ENCODE data around the gene DUSP3. TPM values are rescaled to one million over a fixed set of nuclear protein-coding genes. Genes with fewer than 3 reads are reported as not detected.
A peak's percentile ranks its signal among the peaks of the same experiment; 100 is the strongest.

Gene DUSP3
- total and polyA plus RNA-seq, 2 of the 13 experiments (the other 11 are each of a cell fraction or from before 2014, with no cell fraction given), result 60.0 to 71.5 TPM

GRCh38 chr17:43778337-43779144 is at the start of gene DUSP3 (continued):
- peak; percentile 88; the same call in 1 of the 2 replicates for TF ChIP-seq ZNF350 (CRISPR knock-in tag; IDR thresholded peaks at IDR 0.05; ENCODE audit: borderline replicate concordance, low read depth)
- peak; percentile 49; the same call in 1 of the 2 replicates for TF ChIP-seq SP140L (CRISPR knock-in tag; IDR thresholded peaks at IDR 0.05; ENCODE audit: borderline replicate concordance)
- TF ChIP-seq ZNF780A (CRISPR knock-in tag; IDR thresholded peaks at IDR 0.05), result no peak
- TF ChIP-seq ZBTB7A (CRISPR knock-in tag; IDR thresholded peaks at IDR 0.05), result no peak
- TF ChIP-seq ATF4 (CRISPR knock-in tag; IDR thresholded peaks at IDR 0.05), result no peak
- TF ChIP-seq FOXM1 (CRISPR knock-in tag; IDR thresholded peaks at IDR 0.05), result 0 out of 2 replicates have a peak, but pooled peaks have one; percentile 53
- no peak for TF ChIP-seq ZNF207 (IDR thresholded peaks at IDR 0.05; ENCODE audit: borderline replicate concordance)
- no peak for TF ChIP-seq HNRNPUL1 (IDR thresholded peaks at IDR 0.05; ENCODE audit: low read depth, low read length)
- no peak for TF ChIP-seq ATF6 (CRISPR knock-in tag; conservative IDR thresholded peaks at IDR 0.05)
- no peak for TF ChIP-seq DR1 (CRISPR knock-in tag; IDR thresholded peaks at IDR 0.05)
- peak; percentile 61; the same call in 1 of the 2 replicates for TF ChIP-seq ZNF704 (CRISPR knock-in tag; IDR thresholded peaks at IDR 0.05; ENCODE audit: borderline replicate concordance)
- TF ChIP-seq ZNF468 (CRISPR knock-in tag; IDR thresholded peaks at IDR 0.05), result peak; percentile 94; the same call in 1 of the 2 replicates
- peak; percentile 90 for TF ChIP-seq PHF8 (CRISPR knock-in tag; IDR thresholded peaks at IDR 0.05)
- peak; percentile 90 for TF ChIP-seq ZNF703 (CRISPR knock-in tag; IDR thresholded peaks at IDR 0.05; ENCODE audit: borderline replicate concordance)
- TF ChIP-seq SNAPC4 (CRISPR knock-in tag; IDR thresholded peaks at IDR 0.05), result no peak
- TF ChIP-seq ZNF101 (CRISPR knock-in tag; IDR thresholded peaks at IDR 0.05; ENCODE audit: borderline replicate concordance, low read depth), result no peak
- TF ChIP-seq MAX (IDR thresholded peaks at IDR 0.05), result peak; percentile 6; the same call in 1 of the 2 replicates
- no peak for TF ChIP-seq ZNF75D (CRISPR knock-in tag; IDR thresholded peaks at IDR 0.05; ENCODE audit: borderline replicate concordance)
